LNCaP clone FGC (cell line): Measurements from ENCODE around the gene ATRX.
"Not testable (repeated sequence)": the region's sequence is repeated elsewhere in the genome, so short reads cannot be mapped to it uniquely, and the experiment has no call there.

Experiments used
- DNase-seq: peaks from one replicate; pipeline ENCODE4 v3.0.0-alpha.2; 2011; ENCODE audit warnings: low read depth
- H3K4me3 ChIP-seq: 2 replicates; pipeline ENCODE4 v1.5.1; 2011; ENCODE audit warnings: mild to moderate bottlenecking, low read depth, low read length, control low read depth
- CTCF ChIP-seq: IDR thresholded peaks from 2 replicates; pipeline ENCODE4 v1.5.1; 2012; ENCODE audit warnings: mild to moderate bottlenecking; ENCODE audit not compliant: control insufficient read depth, insufficient read depth; ENCODE audit errors: extremely low read depth

The ATRX gene

DNA sequence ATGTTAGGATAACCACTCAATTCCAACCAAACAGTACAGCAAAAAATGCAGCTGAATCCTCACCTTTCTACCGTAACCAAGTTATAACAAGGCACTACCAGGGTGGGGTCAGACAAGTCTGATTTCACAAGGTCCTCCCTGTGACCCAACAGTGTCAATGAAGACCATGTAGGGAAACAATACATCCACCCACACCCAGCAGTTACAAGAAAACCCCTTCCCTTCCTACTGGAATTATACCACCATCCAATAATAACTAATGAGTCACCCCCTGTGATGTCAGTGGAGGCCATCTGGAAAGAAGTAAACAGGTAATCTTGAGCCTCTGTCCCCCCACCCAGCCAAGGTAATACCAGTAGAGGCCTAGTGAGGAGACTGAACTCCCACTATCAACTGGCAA lies 221.2 kb downstream of the ATRX start:
- no peak for TF ChIP-seq CTCF
- no peak for DNase-seq
- no peak overlapping the region for H3K4me3 ChIP-seq

- no peak for TF ChIP-seq CTCF
- no peak overlapping the region for H3K4me3 ChIP-seq
- no peak for DNase-seq
Observed at GRCh38 chrX:77561372-77561771, 224.6 kb downstream of the ATRX start.

GRCh38 chrX:77556276-77556675 lies 229.7 kb downstream of the ATRX start:
- TF ChIP-seq CTCF = no peak
- no peak overlapping the region for H3K4me3 ChIP-seq
- no peak for DNase-seq

GRCh38 chrX:77548751-77549150 lies 237.3 kb downstream of the ATRX start:
- no peak for TF ChIP-seq CTCF
- H3K4me3 ChIP-seq = no peak overlapping the region
- no peak for DNase-seq

DNA sequence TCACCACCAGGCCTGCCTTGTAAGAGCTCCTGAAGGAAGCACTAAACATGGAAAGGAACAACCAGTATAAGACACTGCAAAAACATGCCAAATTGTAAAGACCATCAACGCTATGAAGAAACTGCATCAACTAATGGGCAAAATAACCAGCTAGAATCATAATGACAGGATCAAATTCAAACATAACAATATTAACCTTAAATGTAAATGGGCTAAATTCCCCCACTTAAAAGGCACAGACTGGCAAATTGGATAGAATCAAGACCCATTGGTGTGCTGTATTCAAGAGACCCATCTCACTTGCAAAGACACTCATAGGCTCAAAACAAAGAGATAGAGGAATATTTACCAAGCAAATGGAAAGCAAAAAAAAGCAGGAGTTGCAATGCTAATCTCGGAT lies 246.2 kb downstream of the ATRX start:
- not testable (repeated sequence) for DNase-seq, H3K4me3 ChIP-seq

DNA sequence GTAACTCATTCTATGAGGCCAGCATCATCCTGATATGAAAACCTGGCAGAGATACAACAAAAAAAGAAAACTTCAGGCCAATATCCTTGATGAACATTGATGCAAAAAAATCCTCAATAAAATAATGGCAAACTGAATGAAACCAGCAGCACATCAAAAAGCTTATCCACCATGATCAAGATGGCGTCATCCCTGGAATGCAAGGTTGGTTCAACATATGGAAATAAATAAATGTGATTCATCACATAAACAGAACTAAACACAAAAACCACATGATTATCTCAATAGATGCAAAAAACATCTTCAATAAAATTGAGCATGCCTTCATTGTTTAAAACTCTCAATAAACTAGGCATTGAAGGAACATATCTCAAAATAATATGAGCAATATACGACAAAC lies 254.8 kb downstream of the ATRX start:
- DNase-seq = not testable (repeated sequence)

GRCh38 chrX:77528034-77528433 lies 258.0 kb downstream of the ATRX start:
- TF ChIP-seq CTCF = no peak
- no peak for DNase-seq
- H3K4me3 ChIP-seq = no peak overlapping the region

More for the DNA sequence above, 254.8 kb downstream of the ATRX start:
- not testable (repeated sequence) for H3K4me3 ChIP-seq

DNA sequence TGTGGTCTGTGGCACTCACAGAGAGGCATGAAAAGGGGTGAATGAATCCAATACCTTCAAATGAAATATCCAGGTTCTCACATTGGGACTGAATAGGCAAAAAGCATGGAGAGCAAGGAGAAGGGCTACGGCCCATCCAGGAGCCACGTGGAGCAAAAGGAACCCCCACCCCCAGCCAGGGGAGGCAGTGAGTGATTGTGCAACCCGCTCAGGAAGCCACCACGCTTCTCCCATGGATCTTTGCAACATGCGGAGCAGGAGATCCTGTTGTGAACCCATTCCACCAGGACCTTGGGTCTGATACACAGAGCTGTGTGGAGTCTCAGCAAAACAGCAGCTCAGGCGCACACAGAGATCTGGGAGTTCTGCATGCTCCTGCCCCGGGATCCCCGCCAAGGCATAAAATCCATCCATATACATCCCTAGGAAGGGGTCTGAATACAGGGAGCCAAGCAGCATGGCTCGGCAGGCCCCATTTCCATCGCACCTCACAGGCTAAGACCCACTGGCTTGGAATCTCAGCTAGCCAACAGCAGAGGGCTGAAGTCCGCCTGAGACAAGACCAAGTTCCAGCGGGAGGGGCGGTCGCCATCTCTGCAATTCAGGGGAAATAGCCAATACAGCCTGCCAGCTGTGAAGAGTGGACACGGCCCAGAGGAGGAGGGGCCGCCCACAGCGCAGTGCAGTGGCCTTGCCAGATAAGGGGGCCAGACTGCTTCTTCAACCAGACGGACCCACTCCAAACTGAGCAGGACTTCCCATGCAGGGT lies 258.6 kb downstream of the ATRX start:
- no peak for DNase-seq
- H3K4me3 ChIP-seq = no peak overlapping the region
- TF ChIP-seq CTCF = no peak
